COR-L47 (cell line): ENCODE data around the gene APEX2.
A peak's percentile ranks its signal among the peaks of the same experiment; 100 is the strongest.
"Not testable (repeated sequence)": the region's sequence is repeated elsewhere in the genome, so short reads cannot be mapped to it uniquely, and the experiment has no call there.

Source experiments
- DNase-seq: peaks from one replicate; lab custom pipeline; 2025; lab: John Stamatoyannopoulos, UW

The APEX2 gene, protein sequence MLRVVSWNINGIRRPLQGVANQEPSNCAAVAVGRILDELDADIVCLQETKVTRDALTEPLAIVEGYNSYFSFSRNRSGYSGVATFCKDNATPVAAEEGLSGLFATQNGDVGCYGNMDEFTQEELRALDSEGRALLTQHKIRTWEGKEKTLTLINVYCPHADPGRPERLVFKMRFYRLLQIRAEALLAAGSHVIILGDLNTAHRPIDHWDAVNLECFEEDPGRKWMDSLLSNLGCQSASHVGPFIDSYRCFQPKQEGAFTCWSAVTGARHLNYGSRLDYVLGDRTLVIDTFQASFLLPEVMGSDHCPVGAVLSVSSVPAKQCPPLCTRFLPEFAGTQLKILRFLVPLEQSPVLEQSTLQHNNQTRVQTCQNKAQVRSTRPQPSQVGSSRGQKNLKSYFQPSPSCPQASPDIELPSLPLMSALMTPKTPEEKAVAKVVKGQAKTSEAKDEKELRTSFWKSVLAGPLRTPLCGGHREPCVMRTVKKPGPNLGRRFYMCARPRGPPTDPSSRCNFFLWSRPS

DNA sequence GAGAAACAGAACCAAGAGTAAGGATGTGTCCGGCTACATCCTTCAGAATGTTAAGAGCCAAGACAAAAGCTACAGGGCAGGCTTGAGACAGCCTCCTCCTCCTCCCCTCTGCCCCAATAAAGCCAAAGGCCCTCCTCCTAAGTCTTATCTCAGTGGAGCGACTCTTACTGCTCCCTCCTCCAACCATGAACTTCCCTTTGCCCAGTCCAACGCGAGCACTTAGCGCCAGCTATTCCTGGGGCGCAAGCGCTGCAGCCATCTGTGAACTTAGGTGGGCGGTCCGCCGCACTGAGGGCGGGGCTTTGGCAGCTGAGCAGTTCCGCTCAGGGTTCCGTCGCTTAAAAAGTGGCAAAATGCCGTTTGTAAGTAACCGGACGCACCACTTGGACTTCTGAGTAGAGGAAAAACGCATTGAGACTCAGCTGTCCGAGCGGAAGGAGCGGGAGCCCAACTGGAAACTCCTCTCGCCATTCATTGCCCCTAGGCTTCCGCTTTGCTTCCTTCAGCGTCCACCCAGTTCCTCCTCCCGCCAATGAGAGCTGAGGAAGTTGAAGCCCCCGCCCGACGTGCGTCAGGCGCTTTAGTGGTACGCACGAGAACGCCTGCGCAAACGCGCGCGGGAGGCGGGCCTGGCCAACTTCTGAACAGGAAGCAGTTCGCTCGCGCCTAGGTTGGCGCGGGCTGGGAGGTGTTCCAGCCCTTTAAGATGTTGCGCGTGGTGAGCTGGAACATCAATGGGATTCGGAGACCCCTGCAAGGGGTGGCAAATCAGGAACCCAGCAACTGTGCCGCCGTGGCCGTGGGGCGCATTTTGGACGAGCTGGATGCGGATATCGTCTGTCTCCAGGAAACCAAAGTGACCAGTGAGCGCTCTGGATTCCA is at the start of gene APEX2:
Gene APEX2, plus strand, starts transcription at position 647 of the 882 bp plus-strand sequence. Its CDS starts 60 bp downstream, at position 707.
- DNase-seq, result peak; percentile 83

DNA sequence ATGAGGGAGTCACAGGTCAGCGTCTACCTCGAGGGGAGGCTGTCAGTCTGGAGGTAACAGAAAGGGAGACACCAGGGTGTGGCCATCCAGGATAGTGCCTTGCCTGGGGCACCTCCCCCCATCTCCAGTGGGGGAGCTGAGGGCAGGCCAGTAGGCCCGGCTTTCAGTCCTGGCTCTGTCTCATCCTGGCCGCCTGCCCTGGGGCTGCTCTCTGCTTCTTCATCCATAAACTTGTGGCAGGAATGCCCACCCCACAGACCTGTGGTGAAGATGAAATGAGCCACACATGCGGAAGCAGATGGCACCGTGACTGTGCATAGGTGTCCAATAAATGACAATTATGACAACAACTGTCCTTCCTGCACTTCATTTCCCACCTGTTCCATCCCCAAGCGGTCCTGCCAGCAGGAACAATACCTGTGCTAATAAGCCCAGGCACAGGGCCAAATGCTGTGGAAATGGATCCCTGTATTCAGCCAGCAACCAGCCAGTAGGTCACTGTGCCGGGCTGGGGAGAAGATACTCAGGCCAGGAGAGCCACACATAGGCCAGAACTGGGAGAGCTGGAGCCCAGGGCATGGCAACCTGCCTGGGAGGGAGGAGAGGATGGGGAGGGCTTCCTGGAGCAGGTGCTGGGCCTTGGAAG is 49.3 kb upstream of the APEX2 start:
- DNase-seq, result peak; percentile 91

DNA sequence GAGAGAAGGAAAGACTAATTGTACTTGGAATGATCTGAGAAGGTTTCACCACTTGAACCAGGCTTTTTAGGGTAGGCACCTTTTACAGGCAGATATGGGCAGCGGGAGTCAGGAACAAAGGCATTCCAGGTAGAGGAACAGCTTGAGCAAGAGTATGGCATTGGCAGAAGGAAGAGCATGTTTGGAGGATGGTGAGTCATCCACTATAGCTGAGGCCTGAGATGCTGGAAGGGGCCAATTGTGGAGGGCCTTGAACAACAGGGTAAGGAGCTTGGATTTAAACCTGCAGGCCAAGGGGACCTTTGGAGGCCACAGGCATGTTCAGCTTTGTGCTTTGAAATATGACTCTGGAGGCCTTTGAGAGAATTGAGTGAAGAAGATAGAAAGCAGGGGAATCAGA is 38.4 kb upstream of the APEX2 start:
- DNase-seq, result no peak

DNA sequence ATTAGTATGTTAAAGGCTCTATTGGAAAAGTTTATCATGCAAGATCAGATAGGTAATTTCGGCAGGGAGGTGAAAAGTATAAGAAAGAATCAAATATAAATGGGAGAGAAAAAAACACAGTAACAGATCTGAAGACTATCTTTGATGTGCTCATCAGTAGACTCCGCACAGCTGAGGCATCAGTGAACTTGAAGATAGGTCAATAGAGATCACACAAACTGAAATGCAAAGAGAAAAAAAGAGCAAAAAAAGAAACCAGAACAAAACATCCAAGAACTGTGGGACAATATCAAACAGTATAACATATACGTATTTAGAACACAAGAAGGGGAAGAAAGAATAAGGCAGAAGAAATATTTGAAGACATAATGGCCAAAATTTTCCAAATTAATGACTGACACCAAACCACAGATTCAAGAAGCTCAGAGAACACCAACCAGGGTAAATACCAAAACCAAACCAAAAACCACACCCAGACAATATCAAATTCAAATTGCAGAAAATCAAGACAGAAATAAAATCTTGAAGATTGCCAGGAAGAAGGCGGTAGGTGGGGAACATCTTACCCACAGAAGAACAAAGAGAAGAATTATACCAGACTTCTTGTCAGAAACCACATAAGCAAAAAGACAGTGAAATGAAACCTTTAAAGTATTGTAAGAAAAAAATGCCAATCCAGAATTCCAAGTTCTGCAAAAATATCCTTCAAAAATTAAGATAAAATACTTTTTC is 35.2 kb upstream of the APEX2 start:
- no peak for DNase-seq

DNA sequence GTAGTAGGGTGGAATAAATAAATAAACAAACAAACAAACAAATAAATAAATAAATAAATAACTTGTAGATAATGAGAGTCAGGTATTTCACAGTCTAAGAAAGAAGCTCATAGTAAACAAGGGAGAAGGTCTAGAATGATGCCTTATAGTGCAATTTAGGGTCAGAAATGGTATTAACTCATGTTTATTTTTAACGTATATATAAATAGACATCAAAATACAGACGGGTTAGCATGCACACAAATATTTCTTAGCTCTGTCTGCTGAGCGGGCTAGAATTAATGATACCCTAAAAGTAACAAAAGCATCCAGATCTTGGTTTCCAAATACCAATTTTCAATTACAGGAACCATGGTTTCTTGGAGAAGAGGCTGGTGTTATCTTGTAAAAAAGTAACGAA is 22.8 kb upstream of the APEX2 start:
- no peak for DNase-seq

DNA sequence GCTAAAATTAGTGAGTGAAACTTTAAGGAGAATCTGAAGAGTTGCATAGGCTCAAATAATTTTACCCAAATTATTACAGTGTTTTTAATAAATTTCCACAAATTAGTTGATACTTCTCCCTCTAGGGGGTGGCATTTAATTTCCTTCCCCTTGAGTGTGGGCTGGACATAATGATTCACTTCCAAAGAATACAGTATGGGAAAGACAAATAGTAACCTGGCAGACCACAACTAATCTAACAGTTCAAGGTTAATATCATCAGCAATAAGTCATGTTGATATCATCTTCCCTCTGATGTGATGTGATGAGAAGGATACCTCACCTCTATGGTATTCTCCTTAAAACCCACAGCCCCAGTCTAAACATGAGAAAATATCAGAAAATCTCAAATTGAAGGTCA is 21.7 kb upstream of the APEX2 start:
- DNase-seq, result no peak

DNA sequence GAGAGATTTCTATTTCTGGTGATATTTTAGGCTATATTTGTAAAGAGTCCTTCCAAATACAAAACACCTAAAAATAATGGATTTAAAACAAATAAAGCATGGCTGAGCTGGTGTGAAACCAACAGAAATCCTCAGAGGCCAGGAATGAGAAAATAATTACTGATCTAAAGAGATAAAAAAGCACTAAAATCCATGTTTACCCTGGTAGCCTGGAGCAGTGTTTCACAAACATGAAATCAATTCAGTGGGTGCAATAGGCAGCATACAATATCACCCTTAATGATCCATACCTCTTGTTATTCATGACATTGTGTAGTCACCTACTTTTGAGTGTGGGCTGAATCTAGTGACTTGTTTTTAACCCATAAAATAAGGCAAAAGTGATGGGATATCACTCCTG is 20.7 kb upstream of the APEX2 start:
- DNase-seq, result no peak

DNA sequence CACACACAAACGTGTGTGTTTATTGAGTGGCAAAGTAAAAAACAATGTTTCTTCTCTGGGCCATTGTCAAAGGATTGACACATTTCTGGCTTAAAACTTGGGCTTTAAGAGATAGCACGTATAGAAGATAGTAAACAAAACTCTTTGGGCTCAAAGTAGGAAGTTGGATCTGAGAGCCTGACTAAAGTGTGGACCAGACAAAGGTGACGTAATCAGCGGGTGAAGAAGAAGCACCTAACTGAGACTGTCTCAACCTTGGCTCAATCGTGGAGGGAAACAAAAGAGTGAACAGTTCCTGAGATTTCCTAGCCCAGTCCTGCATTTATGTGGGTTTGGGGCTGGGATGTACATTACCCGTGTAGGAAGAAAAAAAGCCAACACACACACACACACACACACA is 19.8 kb upstream of the APEX2 start:
- DNase-seq, result no peak

DNA sequence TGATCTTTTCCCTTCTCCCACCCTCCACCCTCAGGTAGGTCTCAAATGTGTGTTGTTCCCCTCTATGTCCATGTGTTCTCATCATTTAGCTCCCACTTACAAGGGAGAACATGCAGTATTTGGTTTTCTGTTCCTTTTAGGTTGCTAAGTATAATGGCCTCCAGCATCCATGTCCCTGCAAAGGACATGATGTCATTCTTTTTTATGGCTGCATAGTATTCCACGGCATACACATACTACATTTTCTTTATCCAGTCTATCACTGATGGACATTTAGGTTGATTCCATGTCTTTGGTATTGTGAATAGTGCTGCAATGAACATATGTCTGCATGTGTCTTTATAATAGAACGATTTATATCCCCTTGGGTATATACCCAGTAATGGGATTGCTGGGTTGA is 16.9 kb upstream of the APEX2 start:
- not testable (repeated sequence) for DNase-seq

DNA sequence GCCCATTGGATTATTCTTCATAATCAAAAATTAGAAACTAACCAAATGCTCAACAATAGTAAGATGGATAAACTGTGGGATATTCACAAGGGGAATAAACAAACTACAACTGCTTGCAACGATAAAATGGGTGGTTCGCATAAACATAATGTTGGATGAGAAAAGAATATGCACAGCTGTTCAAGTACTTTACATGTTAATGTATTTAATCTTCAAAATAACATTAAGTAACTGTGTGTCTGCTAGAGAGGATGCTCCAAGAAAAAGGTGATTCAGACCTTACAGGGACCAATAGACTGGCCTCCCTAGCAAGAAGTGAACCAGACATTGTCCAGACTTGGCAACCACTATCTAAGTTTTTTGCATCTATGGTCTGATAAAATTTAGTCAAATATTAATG is 8.5 kb upstream of the APEX2 start:
- no peak for DNase-seq

DNA sequence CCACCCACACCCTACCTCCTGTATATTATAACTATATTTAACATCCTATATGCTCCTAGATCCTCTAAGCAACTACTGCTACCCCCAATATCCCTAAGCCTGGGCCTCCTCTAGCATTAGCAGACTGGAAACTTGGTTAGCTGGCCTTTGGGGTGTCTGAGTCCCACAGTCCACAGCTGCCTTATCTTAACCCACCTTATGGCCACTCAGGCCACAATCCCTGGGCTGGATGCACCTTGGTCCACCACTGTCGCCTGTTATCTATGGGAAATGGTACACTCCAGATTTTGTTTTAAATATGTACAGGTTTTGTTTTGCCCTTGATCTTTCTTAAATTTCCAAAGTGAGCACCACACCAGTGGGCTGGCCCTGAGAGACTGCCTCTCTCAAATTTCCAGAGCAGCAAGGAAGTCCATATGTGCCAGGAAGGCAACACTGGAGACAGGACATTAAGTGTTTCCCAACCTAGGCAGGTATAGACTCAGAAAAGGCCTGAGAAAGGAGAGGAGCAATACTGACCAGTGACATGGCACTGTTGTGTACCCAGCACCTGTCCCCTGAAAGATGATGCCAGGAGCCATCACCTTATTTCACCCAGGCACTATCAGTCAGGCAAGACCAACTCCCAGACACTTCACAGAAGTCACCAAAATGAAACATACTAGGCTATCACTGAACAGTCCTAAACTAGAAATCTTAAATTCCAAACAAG is 7.1 kb upstream of the APEX2 start:
- DNase-seq, result no peak

DNA sequence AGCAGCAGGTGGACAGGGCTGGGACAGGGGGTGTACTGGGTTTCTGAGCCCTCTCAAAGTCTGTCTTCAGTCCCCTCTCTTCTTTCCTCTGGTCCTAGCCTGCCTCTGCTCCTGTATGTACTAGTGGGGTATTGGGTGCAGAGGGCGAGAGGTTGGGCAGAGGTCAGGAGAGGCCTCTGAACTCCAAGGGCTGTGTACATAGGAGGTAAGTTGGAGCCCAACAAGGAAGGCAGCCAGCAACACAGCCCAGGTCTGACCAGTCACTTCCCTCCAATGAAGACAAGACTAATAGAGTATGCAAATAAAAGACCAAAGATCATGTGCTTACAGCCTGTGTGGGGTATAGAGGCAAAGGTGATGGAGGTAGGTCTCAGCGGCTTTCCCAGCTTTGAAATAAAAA is 6.1 kb upstream of the APEX2 start, which contains the start of gene PFKFB1:
Gene PFKFB1, minus strand, starts transcription at position 90 of the 400 bp plus-strand sequence. CDS start 181 bp downstream, outside the sequence.
- no peak for DNase-seq

DNA sequence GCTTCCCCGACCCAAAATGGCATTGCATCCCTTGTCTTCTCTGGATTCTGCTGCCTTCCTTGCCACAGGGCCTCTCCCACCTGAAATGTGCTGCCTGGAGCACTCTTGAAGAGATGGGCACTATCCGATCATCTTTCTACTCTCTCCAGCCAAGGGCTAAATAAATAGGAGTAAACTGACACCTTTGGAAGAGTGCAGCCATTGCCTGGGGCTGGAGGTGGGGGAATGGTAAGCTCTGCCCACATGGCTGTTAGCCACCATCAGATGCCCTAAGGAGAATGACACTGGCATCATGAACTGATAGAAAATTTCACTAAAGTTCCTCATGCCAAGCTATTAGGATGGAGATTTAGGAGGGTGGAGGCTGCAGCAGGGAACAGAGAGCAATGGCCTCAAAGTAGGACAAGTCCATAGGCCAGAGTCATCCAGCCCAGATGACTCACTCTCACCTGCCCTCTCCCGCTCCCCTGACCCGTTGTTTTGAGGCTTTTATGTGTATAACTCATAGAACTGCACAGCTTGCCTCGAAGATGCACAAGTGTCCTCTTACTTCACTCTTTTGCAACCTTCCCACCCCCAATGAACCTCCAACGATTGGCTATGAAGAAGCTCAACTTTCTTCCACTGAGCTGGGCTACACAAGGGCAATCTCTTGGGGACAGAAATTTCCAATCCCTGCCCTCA is 5.4 kb upstream of the APEX2 start:
- no peak for DNase-seq

DNA sequence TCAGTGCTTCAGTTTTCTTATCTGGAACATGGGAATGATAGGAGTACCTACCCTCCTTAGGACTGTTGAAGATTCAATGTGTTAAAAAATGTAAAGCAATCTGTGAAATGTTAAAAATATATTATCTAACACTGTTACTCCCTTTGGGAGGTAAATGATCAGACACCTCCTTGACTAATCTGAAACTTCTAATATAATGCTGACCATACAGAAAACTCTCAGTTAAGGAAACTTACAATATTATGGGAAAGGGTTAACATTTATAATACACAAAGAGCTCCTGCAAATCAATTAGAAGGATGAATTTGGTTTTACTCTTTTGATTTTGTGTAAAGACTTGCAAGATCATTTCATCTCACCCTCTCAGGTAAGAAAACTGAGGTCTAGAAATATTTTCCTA is 4.5 kb upstream of the APEX2 start:
- no peak for DNase-seq

DNA sequence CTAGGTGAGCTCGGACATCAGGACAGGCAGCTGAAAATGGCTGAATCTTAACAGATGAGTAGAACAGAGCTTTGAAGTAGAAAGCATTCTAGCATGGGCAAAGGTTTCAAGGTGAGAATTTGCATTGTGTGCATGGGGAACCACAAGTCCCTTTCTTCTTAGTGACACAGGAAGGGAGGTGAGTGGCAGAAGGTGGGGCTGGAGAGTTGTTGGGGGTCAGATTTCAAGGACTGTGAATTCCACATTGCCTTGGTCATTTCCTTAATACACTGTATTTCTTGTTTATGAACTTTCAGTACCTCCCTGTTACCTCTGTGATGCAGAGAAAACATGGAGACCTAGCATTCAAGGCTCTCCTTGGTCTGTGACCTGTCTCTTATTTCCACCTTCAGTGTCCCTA is 4.1 kb downstream of the APEX2 start:
- DNase-seq, result no peak

DNA sequence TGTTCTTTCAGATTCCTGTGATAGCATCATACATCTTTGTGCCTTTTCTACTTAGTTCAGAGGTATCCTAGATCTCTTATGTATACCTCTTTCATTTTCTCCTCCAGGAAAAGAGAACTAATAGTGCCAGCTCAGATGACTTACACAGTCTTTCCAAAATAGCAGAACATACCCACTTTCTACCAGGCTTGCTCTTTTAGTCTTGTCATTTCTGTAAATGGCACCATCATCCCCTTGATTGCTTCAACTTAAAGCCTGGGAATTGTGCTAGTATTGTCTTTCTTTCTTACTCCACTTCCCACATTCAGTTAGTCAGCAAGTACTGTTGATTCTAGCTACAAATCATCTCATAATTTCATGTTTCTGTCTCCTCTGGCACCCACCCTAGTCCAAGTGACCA is 5.1 kb downstream of the APEX2 start:
- DNase-seq, result no peak

DNA sequence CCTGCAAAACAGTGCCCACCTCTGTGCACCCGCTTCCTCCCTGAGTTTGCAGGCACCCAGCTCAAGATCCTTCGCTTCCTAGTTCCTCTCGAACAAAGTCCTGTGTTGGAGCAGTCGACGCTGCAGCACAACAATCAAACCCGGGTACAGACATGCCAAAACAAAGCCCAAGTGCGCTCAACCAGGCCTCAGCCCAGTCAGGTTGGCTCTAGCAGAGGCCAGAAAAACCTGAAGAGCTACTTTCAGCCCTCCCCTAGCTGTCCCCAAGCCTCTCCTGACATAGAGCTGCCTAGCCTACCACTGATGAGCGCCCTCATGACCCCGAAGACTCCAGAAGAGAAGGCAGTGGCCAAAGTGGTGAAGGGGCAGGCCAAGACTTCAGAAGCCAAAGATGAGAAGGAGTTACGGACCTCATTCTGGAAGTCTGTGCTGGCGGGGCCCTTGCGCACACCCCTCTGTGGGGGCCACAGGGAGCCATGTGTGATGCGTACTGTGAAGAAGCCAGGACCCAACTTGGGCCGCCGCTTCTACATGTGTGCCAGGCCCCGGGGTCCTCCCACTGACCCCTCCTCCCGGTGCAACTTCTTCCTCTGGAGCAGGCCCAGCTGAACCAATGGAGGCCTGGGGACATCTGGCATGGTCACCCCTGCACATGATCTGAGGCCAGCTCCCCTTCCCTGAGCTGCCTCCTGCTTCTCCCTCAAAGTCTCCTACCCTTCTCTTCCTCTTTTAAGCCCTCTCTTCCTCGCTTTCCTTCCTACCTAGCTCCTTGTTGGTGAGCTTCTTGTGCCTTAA is 6.9 kb downstream of the APEX2 start:
- no peak for DNase-seq

DNA sequence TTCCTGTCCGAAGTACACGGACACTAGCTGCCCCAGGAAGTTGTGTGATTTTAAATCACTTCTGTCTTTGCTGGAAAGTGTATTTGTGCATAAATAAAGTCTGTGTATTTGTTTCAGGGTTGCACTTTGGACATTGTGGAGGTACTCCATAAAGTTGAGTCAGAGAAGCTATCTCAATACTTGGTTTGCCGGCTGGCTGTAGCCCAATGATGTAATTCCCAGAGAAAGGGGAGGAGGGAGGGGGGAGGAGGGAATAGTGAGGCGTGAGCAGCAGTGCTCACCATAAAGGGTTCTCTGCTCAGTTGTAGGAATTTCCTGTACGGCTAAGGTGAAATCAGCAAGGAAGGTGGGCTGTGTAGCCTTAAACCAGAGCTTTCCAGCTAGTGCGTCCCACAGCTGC is 7.5 kb downstream of the APEX2 start:
- DNase-seq, result no peak

DNA sequence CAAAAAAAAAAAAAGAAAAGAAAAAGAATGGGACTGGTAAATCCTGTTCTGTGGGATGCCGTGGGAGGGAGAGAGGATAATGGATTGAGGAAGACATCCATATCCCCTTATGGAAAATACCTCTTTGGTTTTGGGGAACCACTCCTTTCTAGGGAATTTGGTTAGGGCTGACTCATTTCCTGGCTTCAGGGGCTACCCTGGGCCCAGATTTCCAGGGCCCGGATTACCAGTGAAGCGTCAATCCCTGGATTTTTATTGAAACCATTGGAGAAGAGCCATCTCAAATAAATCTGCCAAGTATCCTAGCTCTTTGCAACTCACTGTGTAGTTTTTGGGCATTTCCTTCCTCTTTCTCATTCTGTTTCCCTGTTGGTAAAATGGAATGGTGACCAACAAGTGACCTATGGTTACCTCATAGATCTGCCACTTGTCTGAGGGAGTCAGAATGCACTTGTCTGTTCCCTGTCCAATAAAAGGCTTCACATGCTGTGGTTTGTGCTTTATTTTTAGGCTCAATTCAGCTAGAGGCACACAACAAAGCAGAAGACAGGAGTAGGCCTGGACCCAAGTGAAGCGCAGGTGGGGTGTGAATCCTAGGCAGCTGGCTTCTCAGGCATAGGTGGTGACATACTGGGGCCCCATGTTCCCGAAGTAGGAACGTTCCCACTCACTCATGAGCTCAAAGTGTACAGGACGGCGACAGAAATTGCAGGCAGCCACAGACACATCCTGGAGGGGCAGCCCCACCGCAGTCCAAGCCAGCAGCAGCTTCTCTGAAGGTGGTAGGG is 8.6 kb downstream of the APEX2 start:
- no peak for DNase-seq
